HPDE6-E6E7 (cell line): ENCODE data around the gene ACYP2.

Experiments used
- DNase-seq: peaks from one replicate; pipeline ENCODE4 v3.0.0; 2011; ENCODE audit warnings: missing footprints; ENCODE audit errors: extremely low spot score

The ACYP2 gene

DNA sequence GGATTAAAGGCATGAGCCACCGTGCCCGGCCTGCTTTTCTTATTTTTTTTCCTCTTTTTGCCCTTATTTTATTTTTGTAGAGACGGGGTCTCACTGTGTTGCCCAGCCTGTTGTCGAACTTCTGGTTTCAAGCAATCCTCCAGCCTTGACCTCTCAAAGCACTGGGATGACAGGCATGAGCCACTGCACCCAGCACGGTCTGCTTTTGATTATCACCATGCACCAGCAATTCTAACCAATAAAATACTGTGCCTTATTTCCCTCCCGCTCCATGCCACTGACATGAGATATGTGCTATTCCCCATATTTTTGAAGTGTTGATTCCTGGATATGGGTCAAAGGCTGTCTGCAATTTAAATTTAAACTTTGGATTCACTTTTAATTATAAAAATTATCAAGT, 42.9 kb downstream of the ACYP2 start:
- DNase-seq, result no peak

DNA sequence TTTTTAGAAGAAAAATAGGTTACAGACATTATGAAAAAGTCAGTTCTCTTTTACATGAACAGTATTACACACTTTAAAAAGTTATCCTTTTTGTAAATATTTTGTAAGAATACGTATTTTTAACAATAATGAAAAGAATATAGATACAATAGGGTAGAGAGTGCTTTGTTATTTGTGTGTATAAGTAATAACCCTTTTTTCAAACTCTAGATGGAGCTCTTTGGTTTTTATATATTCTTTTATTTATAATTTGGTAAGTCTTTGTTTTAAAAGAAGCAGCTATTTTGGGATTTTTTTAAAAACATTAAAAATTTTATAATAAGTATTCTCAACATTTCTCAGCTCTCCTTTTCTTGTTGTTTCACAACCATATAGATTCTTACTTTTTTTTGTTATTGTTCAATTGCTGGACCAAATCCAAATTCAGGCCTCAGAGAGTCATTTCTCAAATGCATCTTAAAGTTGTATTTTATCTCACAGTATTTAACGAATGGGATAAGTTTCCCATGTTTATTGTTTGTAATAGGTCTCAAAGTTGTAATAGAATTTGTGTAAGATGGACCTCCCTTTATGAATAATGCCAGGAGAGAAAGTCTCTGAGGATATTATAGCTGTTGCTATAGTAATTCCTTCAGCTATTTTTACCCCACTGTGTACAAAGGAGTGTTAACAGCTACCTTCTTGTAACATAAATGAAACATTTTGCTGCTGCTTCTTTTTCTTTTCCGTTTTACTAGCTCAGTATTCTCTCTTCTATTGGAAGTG, 46.4 kb downstream of the ACYP2 start:
- DNase-seq, result no peak

DNA sequence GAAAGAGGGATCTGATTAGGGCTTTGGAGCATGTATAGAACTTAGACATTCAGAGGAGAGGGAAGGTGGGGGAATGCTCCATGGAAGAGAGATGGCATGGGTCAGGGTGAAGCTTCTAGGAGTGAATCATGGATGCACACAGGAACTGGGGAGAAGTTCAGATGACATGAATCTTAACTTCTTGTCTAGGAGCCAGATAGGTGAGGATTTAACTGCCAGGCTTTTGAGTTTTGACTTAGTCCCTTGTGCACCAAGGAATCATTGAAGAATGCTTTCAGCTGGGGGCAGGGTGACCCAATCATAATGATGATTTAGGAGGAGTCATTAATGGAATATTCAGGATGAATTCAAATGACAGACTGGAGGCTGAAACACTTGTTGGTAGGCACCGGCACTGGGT, 48.7 kb downstream of the ACYP2 start:
- DNase-seq, result no peak

DNA sequence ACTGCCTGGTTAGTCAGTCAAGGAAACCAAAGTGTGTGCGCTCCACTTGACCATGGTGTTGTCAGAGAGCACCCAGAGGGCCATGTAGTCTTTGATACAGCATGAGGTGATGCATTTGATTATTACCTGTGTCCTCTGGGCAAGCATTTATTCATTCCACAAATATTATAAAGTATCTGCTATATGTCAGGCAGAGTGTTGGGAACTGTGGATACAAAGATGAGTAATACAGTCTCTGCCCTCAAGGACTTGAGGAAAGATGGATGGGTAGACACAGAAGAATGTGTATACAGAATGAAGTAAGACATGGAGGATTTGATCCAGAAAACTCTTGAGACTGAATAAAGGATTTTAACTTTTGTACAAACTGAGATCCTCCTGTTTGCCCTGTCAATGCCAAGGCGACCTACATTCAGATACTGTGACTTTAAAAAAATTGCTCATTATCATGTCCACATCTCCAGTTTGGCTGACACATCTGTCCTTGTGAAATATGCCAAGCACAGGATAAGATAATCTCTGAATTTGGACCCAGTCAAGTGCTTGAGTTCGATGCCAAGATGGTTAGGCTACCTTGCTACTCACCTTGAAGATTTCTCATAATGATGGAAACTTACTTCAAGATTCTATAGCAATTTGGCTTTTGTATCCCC, 50.8 kb downstream of the ACYP2 start:
- no peak for DNase-seq

DNA sequence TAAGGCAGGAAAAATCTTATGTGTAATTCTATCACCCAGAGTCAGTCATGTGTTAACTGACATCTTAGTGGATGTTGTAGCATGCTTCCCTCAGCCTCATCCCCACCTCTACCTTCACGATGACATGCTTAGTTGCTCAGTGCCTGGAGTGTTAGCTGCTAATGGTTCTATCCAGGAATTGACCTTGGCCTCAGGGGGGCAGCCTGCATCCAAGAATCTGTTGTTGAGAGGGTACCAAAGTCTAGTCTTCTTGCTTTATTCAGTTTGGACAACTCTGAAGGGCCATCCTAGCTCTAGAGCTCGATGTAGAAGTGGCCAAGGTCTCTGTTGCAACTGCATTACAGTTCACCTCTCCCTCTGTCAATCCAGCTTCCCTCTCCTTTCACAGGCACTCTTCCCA, 61.2 kb downstream of the ACYP2 start:
- DNase-seq, result no peak

DNA sequence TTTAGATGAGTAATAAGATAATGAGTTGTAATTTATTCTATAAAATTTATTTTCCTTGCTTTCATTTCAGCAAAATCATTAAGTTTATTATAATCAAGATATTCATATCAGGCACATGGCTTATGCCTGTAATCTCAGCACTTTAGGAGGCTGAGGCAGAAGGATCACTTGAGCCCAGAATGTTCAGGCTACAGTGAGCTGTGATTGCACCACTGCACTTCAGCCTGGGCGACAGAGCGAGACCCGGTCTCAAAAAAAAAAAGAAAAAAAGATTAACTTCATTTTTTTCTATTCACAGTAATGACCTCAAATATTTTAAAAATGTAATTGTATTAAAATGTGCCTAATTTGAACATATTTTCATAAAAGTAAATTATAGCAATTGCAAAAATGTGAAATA, 67.9 kb downstream of the ACYP2 start:
- no peak for DNase-seq

DNA sequence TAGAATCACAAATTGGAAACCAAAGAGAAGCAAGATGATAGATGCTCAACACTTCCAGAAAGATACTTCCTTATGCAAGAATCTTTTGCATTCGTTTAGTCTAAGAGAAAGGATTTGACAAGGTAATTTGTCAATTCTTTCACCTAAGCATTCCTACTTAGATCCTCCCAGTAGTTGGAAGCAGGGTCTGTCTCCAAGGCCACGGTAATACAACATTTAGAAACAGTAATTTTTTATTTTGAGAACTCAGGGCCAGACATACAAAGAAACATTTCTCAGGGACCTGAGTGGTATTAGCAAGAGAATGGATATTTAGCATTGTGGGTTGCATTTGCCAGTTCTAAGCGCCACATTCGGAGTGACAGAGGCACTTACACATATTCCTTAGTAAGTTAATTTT, 68.6 kb downstream of the ACYP2 start:
- no peak for DNase-seq

DNA sequence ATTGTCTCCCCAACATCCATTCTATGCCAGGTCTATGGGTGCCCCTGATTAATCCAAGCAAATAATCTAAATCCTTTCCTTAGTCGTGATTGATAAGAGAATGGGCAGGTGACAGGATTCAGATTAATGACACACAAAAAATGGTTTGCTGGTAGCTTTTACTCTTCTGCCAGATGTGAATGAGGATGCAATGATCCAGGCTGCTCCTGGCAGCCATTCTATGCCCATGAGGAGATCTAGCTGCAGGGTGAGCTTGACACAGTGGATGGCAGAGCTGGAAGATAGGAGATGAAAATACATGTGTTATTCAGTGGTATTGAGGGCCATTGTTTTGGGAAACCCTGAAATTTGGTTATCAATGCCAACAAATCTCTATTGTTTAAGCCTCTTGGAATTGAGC, 69.7 kb downstream of the ACYP2 start:
- no peak for DNase-seq

DNA sequence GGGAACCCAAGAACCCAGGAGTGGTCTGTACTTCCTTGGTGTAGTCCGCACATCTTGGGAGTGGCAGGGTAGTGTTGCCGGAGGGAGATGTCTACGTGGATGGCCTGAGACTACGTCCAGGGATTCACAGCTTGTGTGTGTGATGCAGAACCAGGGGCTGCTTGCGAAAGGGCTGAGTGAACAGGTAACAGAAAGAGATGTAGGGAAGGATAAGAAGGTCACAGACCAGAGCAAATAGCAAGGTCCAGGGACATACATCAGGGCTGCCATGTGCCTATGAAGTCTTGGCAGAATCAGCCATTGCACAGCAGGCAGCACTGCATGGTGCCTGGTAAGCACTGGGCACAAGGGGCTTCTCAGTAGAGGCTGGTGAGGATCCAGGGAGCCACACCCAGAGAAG, 71.9 kb downstream of the ACYP2 start:
- no peak for DNase-seq

DNA sequence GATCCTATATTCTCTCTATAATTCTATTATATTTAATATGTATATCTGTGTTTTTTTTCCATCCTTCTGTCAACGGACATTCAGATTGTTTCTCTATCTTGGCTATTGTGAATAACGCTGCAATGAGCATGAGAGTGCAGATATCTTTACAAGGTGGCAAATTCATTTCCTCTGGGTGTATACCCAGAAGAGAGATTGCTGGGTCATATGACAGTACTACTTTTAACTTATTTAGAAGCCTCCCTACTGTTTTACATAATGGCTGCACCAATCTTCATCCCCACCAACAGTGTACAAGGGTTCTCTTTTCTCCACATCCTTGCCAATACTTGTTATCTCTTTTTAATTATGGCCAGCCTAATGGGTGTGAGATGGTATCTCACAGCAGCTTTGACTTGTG, 74.1 kb downstream of the ACYP2 start:
- DNase-seq, result no peak

DNA sequence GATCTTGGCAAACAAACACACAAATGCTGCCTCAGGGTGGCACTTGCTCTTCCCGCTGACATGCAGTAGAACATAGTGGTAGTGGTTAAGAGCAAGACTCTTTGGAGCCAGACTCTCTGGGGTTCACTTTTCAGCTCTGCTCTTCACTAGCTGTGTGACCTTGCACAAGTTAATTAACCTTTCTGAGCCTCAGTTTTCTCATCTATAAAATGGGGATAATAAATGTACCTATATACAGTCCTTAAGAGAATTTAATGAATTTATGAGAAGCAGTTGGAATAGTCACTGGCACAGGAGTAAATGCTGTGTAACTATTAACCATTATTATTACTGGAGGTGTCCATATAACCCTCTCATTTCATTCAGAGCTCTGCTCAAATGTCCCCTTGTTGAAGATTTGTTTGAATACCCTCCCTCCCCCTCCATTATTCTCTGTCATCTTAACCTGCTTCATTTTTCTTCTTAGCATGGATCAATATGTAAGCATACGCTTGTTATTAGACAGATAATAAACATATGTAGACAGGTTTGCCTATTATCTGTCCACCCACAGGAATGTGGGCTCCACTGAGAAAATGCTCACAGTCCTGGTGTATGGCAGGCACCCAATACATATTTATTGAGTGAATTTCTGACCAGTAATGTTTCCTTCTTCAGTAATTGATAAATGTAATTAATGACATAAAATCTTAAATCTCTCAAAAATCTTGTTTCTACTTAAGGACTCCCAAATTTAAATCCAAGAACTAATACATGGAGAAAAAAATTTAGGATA, 76.1 kb downstream of the ACYP2 start:
- no peak for DNase-seq

DNA sequence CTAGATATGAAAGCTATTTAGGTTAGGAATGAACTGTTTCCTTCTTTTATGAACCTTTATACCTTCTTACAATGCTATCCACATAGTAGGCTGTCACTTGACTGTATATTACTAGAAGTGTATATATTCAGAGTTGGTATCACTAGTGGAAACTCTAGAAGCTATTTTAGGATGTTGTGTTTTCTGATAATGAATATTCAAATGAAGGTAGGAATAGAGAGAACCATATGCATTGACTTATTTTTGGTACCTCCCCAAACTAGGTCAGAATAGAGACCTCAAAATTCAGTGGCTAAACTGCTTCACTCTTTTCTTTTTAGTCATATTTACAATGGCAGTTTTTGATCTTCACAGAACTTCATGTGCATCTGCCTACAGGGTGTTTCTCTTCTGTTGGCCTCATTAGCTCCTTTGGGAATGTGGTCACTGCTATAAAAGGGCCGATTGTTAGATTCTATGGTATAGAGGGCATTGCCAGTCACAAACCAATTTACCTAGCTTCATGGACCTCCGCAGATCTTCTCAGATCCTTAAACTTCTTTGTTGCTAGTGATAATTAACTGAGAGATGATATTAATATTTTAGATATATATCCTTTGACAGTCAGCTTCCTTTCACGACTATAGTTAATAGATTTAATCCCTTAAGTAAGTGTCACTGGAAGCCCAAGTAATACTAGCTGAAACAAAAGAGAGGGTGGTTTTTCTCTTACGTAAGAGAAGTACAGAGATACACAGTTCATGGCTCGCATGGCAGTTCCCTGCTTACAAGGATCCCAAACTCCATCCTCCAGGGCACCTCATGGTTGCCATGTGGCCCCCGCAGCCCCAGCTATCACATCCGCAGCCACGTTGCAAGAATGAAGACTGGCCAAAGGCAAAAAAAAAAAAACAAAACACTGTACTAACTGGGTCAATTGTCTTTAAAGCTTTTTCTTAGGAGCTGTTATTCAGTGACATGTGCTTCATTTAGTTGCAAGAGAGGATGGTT, 79.6 kb downstream of the ACYP2 start:
- DNase-seq, result no peak

DNA sequence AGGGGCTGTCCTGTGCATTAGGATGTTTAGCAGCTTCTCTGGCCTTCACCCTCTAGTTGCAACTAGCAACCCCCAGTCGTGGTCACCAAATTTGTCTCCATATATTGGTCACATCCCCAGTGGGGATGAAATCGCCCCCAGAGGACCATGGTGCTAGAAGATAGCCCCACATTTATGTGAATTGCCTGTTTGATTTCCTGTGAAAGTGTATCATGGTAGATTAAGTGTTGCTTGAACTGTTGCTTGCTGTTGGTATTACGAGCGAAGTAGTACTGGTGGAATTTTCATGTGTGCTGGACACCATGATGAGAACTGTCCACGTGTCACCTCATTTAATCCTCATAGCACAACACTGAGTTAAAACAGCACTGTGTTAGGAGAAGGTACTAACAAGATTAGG, 81.2 kb downstream of the ACYP2 start:
- no peak for DNase-seq

DNA sequence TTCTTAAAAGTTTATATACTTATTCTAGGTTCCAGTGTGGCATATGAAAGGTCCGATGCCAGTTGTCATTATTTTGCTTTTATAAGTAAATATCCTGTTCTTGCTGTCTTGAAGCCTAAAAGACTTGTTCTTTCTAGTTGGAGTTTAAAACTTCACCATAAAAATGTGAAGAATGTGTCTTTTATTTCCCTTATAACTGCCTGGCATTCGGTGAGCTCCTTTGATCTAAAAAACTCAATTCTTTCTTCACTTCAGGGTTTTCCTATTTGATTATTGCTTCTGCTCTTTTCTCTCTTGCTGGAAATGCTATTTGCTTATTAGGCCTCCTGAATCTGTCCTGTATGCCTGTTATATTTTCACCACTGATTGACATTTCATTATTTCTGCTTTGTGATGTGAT, 89.1 kb downstream of the ACYP2 start:
- no peak for DNase-seq

DNA sequence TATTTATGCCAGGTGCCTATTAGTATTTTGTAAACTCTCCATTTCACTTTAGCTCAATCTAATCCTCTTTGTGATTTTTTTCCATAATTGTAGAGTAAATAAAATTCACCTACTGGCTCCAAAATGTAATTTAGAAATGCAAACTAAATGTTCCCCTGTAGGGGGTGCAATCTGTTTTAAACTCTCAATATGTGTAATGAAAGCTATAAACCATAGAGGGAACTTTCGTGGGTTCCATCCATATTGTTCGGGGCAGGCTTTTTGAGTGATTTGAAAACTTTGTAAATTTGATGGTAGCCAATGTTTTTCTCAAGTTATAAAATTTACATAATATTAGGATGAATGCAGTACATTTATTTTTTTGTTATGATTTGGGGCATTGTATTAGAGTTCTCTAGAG, 91.2 kb downstream of the ACYP2 start:
- no peak for DNase-seq

DNA sequence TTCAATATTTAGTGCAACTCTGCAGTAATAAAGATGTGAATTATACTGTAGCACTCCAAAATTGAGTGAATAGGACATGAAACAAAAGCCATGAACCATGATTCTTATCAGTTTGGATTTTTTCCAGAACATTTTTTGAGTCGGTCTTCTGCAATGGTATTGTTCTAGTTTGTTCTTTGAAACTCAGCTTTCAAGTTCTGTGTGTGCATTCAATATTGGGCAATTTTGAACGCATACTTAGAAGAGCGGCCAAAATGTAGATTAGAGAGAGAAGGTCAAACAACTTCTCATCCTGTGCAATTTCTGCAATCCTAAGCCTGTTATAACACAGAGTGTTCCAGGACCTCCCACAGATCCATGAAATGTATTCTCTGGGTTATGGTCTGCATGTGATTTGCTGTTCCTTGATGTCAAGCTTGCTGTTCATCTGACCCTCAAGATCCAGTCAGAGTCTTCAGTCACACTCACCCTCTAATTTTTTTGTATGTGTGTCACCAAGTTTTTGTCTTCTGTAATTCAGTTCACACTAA, 92.3 kb downstream of the ACYP2 start:
- DNase-seq, result no peak

DNA sequence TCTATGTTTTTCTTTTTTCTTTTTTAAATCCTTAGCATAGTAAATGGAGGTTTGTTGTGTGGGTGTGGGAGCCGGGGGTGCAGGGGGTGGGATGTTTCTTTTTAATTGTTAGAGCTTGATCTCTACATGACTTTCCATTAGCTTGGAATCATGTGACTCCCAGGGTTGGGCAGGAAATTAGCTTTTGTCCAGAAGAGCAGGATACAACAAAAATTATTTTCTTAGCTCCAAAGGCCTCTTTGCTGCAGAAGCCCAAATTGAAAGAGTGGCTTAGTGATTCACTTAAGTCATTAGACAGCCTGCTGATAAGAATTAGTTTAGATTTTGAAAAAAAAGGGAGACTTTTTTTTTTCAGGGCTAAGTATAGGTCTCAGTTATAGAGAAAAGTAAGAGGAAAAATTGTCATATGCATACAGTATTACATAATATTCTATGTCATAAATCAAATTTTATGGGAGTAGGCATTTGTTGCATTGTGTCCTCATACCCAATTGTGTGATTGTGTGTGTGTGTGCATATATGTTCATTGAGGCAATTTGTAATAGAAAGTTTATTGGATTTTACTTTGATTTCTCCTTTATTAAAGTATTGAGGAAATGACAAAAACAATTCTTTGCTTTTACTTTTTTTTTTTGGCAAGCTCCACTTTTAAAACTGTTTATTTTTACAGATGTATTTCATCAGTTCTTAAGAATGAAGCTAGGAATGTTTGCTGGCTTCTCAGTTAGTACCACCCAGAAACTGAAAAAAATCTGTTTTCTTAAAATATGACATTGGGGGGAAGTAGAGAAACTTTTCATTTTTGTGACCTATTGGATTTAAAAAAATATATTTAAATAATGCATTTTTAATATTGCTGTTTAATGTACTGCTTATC, 93.2 kb downstream of the ACYP2 start:
- no peak for DNase-seq

DNA sequence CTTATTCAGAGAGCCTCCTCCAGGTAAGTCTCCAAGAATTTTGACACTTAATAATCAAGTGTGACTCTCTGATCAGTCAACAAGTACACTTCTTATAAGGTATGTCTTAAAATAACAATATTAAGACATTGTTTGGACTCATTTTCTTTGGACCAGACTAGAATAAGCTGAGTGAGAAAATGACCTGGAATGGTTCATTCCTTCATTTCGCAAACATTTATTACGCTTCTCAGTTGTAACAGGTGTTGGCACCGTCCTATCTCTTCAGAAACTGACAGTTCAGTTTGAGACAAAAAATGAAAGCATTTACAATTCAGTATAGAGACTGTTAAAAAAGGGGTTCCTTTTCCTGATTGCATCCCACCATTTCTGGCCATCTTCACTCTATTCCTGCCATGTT, 94.0 kb downstream of the ACYP2 start:
- DNase-seq, result no peak

DNA sequence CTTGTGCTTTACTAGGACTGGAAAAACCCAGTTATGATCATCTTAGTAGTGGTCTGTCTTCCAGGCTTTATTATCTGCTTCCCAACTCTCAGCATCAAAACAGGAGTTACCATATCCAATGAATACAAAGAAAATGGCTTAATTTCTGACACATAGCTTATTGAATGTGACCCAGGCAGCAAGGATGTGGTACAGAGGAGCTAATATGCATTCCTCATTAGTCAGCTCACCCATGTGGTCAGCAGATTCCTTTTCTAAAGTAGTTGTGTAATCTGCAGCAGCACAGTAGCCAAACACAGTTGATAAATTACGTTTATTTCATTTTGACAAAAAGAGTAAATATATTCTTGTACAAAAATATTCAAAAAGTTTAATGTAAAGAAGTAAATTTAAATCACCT, 97.0 kb downstream of the ACYP2 start:
- peak; percentile 71 for DNase-seq

DNA sequence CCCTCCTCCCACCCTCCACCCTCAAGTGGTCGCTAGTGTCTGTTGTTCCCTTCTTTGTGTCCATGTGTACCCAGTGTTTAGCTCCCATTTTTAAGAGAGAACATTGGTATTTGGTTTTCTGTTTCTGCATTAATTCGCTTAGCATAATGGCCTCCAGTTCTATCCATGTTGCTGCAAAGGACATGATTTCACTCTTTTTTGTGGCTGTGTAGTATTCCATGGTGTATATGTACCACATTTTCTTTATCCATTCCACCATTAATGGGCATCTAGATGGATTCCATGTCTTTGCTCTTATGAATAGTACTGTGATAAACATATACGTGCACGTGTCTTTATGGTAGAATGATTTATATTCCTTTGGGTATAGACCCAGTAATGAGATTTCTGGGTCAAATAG, 97.7 kb downstream of the ACYP2 start:
- DNase-seq, result no peak

DNA sequence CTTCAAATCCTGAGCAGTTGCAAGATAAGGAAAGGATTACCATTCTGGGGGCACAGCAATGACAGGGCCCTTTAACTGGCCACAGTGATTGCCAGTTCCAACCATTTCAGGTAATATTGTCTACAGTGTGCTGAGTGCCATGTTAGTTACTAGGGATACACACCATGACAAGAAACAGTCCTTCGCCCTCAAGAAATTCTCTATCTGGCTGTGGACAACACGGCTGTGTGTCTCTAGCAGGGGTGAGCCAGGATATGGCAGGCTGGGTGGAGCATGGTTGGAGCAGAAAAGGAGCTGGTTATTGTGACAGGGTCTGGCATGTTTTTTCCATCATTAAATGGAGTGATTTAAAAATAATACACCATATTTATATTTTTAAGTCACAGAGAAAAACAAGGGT, 109.6 kb downstream of the ACYP2 start:
- DNase-seq, result no peak
